Tibial artery (tissue), 4 donors: ENCODE measurements around the gene PKNOX2.
A peak's percentile ranks its signal among the peaks of the same experiment; 100 is the strongest.

Experiments
- DNase-seq, 2 donors: peaks; one replicate each; pipeline ENCODE4 v3.0.0-alpha.2; 2019
- H3K27ac ChIP-seq, 2 donors: fragments of 200-600 bp; sonication (generic) in 1 of 2; 1 replicate in 1 of 2; 2 replicates in 1 of 2; pipeline ENCODE4 v1.5.1; 2018 to 2019; ENCODE audit warnings: mild to moderate bottlenecking in 1 of 2
- H3K27me3 ChIP-seq, 2 donors: fragments of 200-600 bp; sonication (generic) in 1 of 2; one replicate each; pipeline versions ENCODE4 v1.5.1 to v1.6.0; 2016 to 2019
- H3K36me3 ChIP-seq, 3 donors: fragments of 200-600 bp; sonication (generic) in 2 of 3; one replicate each; pipeline ENCODE4 v1.5.1; 2016 to 2019; ENCODE audit warnings: mild to moderate bottlenecking in 2 of 3
- H3K4me1 ChIP-seq, 4 donors: fragments of 200-600 bp; sonication (generic) in 2 of 4; 1 replicate in 3 of 4; 2 replicates in 1 of 4; pipeline ENCODE4 v1.5.1; 2016 to 2019
- H3K4me3 ChIP-seq, 2 donors: fragments of 200-600 bp; sonication (generic) in 1 of 2; 1 replicate in 1 of 2; 2 replicates in 1 of 2; pipeline ENCODE4 v1.5.1; 2018 to 2019; ENCODE audit warnings: mild to moderate bottlenecking in 2 of 2
- H3K9me3 ChIP-seq, 3 donors: fragments of 200-600 bp; sonication (generic) in 1 of 3; one replicate each; pipeline ENCODE4 v1.5.1; 2016 to 2019
- CTCF ChIP-seq, 2 experiments: fragments of 200-600 bp in 1 of 2; fragments of 450-650 bp in 1 of 2; IDR thresholded peaks; one replicate each; pipeline ENCODE4 v1.5.1; 2017 to 2019; ENCODE audit warnings: antibody characterized with exemption in 2 of 2, mild to moderate bottlenecking in 1 of 2, moderate library complexity in 1 of 2
- intact Hi-C: fragments of 100-400 bp; cut with DNase I; formaldehyde crosslinking; loops from one replicate; pipeline ENCODE4 v1.15.0; 2023; ENCODE audit warnings: low total_unique reads

Gene PKNOX2

GRCh38 chr11:125292100-125292499 is 127.5 kb downstream of the PKNOX2 start:
- no peak for DNase-seq
- no peak overlapping the region for H3K4me3 ChIP-seq
- intact Hi-C loops, result no loop called here
- no peaks in the 10 kb centered on the region for H3K27me3 ChIP-seq
- H3K4me1 ChIP-seq, result peaks cover 0 to 7% (median 0%) of the 10 kb centered on the region in 4 donors
- H3K27ac ChIP-seq, result no peak overlapping the region
- TF ChIP-seq CTCF (IDR thresholded peaks at IDR 0.05), result no peak
- H3K9me3 ChIP-seq, result no peaks in the 10 kb centered on the region
- no peaks in the 10 kb centered on the region for H3K36me3 ChIP-seq

GRCh38 chr11:125293596-125293995 is 129.0 kb downstream of the PKNOX2 start:
- Histone ChIP-seq H3K27me3 (no peaks in the 10 kb centered on the region), H3K4me1 (no peaks in the 10 kb centered on the region), H3K27ac (no peak overlapping the region), H3K4me3 (no peak overlapping the region), H3K36me3 (no peaks in the 10 kb centered on the region), H3K9me3 (no peaks in the 10 kb centered on the region)
- no peak for TF ChIP-seq CTCF (IDR thresholded peaks at IDR 0.05)
- DNase-seq, result no peak
- intact Hi-C loops, result no loop called here

GRCh38 chr11:125295931-125296330 is 131.4 kb downstream of the PKNOX2 start:
- Histone ChIP-seq H3K36me3 (no peaks in the 10 kb centered on the region), H3K27ac (no peak overlapping the region), H3K27me3 (no peaks in the 10 kb centered on the region), H3K4me1 (peaks cover 0 to 10% (median 8%) of the 10 kb centered on the region in 4 donors), H3K4me3 (no peak overlapping the region), H3K9me3 (no peaks in the 10 kb centered on the region)
- no peak for TF ChIP-seq CTCF (IDR thresholded peaks at IDR 0.05)
- intact Hi-C loops, result no loop called here
- peak in 1 of 2 donors; percentile 67 for DNase-seq

- no peak overlapping the region for H3K4me3 ChIP-seq
- no peak overlapping the region for H3K27ac ChIP-seq
- H3K27me3 ChIP-seq, result no peaks in the 10 kb centered on the region
- TF ChIP-seq CTCF (IDR thresholded peaks at IDR 0.05), result no peak
- intact Hi-C loops, result no loop called here
- no peaks in the 10 kb centered on the region for H3K36me3 ChIP-seq
- H3K9me3 ChIP-seq, result no peaks in the 10 kb centered on the region
- H3K4me1 ChIP-seq, result peaks cover 0 to 14% (median 9%) of the 10 kb centered on the region in 4 donors
- DNase-seq, result no peak
Measured at GRCh38 chr11:125297346-125297915, 132.9 kb downstream of the PKNOX2 start.

GRCh38 chr11:125299061-125299615 is 134.6 kb downstream of the PKNOX2 start:
- H3K9me3 ChIP-seq, result no peaks in the 10 kb centered on the region
- H3K27ac ChIP-seq, result no peak overlapping the region
- TF ChIP-seq CTCF (IDR thresholded peaks at IDR 0.05), result no peak
- H3K4me1 ChIP-seq, result peaks cover 0 to 14% (median 9%) of the 10 kb centered on the region in 4 donors
- H3K4me3 ChIP-seq, result no peak overlapping the region
- no peak for DNase-seq
- intact Hi-C loops, result no loop called here
- H3K36me3 ChIP-seq, result no peaks in the 10 kb centered on the region
- H3K27me3 ChIP-seq, result no peaks in the 10 kb centered on the region
